ENCODE results near the gene AP4M1.

Gene AP4M1

DNA sequence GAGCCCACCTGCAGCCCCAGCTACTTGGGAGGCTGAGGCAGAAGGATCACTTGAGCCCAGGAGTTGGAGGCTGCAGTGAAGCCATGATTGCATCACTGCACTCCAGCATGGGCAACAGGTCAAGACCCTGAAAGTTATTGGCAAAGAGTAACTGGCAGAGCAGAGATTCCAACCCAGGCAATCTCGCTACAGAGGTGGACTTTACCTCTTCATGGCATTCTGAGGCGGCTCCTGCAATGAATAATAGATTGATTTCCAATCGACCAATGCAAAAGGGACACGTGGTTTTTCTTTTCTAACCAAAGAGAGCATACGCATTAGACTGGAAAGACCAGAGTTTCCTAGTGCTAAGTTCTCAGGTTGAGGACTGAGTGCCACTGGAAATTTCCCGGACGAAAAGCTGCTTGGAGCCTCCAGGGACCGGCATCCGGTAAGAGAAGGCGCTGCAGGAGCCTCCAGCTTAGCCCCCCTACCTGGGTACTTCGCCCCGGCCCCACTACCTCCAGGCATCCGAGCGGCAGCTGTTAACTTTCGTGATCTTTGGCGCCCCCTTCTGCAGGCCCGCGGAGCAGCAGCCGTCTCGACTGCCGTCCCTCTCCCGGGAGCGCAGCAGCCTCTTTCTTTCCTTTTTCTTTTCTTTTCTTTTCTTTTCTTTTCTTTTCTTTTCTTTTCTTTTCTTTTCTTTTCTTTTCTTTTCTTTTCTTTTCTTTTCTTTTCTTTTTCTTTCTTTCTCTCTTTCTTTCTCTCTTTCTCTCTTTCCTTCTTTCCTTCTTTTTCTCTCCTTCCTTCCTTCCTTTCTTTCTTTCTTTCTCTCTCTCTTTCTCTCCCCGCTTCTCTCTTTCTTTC, 29.4 kb downstream of the AP4M1 start:
- H3K9me3 ChIP-seq (ENCODE audit: insufficient read depth, low read depth, low read length) = no peaks in the 10 kb centered on the region
- peak overlapping the region; percentile 35 for H3K9ac ChIP-seq (ENCODE audit: low read depth, low read length, poor library complexity, severe bottlenecking)
- peak overlapping the region; percentile 66 for H3K4me3 ChIP-seq (ENCODE audit: low read length, poor library complexity, severe bottlenecking)
- H4K20me1 ChIP-seq (ENCODE audit: insufficient read depth, low read length, poor library complexity, severe bottlenecking) = no peaks in the 10 kb centered on the region
- peaks cover 7% of the 10 kb centered on the region; the same call in 1 of the 2 replicates for H3K79me2 ChIP-seq (ENCODE audit: insufficient read depth, low read length)
- no peaks in the 10 kb centered on the region for H3K36me3 ChIP-seq (ENCODE audit: insufficient read depth, low read length)
- H3K9me2 ChIP-seq (replicated peaks; ENCODE audit: low read depth, low read length) = no peaks in the 10 kb centered on the region
- H3K27me3 ChIP-seq (ENCODE audit: insufficient read depth, low read length, poor library complexity, severe bottlenecking) = no peaks in the 10 kb centered on the region
- H3F3A ChIP-seq (ENCODE audit: low read depth) = no peaks in the 10 kb centered on the region
- H2AFZ ChIP-seq (ENCODE audit: low read length) = peak overlapping the region; percentile 89
- H3K4me2 ChIP-seq (ENCODE audit: low read depth, low read length, poor library complexity, severe bottlenecking) = peak overlapping the region; percentile 81
- TF ChIP-seq EZH2phosphoT487 (IDR thresholded peaks at IDR 0.05; ENCODE audit: borderline replicate concordance) = no peak
- TF ChIP-seq, protein P1, sequence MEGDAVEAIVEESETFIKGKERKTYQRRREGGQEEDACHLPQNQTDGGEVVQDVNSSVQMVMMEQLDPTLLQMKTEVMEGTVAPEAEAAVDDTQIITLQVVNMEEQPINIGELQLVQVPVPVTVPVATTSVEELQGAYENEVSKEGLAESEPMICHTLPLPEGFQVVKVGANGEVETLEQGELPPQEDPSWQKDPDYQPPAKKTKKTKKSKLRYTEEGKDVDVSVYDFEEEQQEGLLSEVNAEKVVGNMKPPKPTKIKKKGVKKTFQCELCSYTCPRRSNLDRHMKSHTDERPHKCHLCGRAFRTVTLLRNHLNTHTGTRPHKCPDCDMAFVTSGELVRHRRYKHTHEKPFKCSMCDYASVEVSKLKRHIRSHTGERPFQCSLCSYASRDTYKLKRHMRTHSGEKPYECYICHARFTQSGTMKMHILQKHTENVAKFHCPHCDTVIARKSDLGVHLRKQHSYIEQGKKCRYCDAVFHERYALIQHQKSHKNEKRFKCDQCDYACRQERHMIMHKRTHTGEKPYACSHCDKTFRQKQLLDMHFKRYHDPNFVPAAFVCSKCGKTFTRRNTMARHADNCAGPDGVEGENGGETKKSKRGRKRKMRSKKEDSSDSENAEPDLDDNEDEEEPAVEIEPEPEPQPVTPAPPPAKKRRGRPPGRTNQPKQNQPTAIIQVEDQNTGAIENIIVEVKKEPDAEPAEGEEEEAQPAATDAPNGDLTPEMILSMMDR (conservative IDR thresholded peaks at IDR 0.05; ENCODE audit: low read length) = peak; percentile 76
- H3K4me1 ChIP-seq (ENCODE audit: insufficient read depth, low read length, poor library complexity, severe bottlenecking) = peaks cover 12% of the 10 kb centered on the region

DNA sequence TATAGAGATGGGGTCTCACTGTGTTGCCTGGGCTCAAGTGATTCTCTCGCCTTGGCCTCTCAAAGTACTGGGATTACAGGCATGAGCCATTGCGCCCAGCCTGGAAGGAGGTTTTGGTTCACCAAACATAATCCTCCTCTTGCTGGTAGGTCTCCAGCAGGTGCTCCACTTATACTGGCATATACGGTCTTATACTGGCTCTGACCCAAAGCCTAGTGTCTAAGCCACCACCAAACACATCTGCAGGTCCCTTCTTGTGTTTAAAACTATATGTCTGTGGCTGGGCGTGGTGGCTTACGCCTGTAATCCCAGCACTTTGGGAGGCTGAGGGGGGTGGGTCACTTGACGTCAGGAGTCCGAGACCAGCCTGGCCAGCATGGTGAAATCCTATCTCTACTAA, 30.7 kb downstream of the AP4M1 start:
- no peak overlapping the region for H3K4me2 ChIP-seq (ENCODE audit: low read depth, low read length, poor library complexity, severe bottlenecking)
- TF ChIP-seq, protein P1 (conservative IDR thresholded peaks at IDR 0.05; ENCODE audit: low read length) = no peak
- TF ChIP-seq EZH2phosphoT487 (IDR thresholded peaks at IDR 0.05; ENCODE audit: borderline replicate concordance) = no peak
- no peak overlapping the region for H3K9ac ChIP-seq (ENCODE audit: low read depth, low read length, poor library complexity, severe bottlenecking)
- no peaks in the 10 kb centered on the region for H4K20me1 ChIP-seq (ENCODE audit: insufficient read depth, low read length, poor library complexity, severe bottlenecking)
- H3K4me3 ChIP-seq (ENCODE audit: low read length, poor library complexity, severe bottlenecking) = no peak overlapping the region
- no peaks in the 10 kb centered on the region for H3K36me3 ChIP-seq (ENCODE audit: insufficient read depth, low read length)
- no peaks in the 10 kb centered on the region for H3K9me3 ChIP-seq (ENCODE audit: insufficient read depth, low read depth, low read length)
- H3K4me1 ChIP-seq (ENCODE audit: insufficient read depth, low read length, poor library complexity, severe bottlenecking) = peaks cover 6% of the 10 kb centered on the region
- no peaks in the 10 kb centered on the region for H3K79me2 ChIP-seq (ENCODE audit: insufficient read depth, low read length)
- H3F3A ChIP-seq (ENCODE audit: low read depth) = no peaks in the 10 kb centered on the region
- no peaks in the 10 kb centered on the region for H3K27me3 ChIP-seq (ENCODE audit: insufficient read depth, low read length, poor library complexity, severe bottlenecking)
- H2AFZ ChIP-seq (ENCODE audit: low read length) = no peak overlapping the region
- no peaks in the 10 kb centered on the region for H3K9me2 ChIP-seq (replicated peaks; ENCODE audit: low read depth, low read length)

DNA sequence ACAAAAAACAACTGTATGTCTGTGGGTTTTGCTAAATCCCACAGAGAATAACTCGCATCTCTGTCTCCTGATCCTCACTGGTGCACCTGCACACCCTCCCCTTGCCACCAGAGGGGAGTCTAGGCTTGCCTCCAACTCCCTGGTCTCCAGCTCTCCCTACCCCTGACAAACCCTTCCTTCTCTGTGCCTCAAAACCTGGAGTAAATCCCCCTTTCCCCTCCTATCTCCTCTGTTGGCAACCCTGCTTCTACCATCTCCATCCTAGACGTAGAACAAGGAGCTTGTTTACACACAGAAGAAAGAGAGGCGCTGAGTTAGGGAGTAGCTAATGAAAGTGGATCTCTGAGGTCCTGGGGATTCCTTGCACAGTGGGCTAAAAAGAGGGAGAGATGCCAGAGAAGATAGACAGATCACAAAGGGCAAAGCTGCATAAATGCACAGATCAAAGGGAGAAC, 31.3 kb downstream of the AP4M1 start:
- Histone ChIP-seq H3K79me2 (ENCODE audit: insufficient read depth, low read length) (no peaks in the 10 kb centered on the region), H3K9me3 (ENCODE audit: insufficient read depth, low read depth, low read length) (no peaks in the 10 kb centered on the region), H3K36me3 (ENCODE audit: insufficient read depth, low read length) (no peaks in the 10 kb centered on the region), H3K9me2 (replicated peaks; ENCODE audit: low read depth, low read length) (no peaks in the 10 kb centered on the region), H3K9ac (ENCODE audit: low read depth, low read length, poor library complexity, severe bottlenecking) (no peak overlapping the region), H2AFZ (ENCODE audit: low read length) (peak overlapping the region; percentile 36; the same call in 1 of the 2 replicates), H3F3A (ENCODE audit: low read depth) (no peaks in the 10 kb centered on the region), H3K4me2 (ENCODE audit: low read depth, low read length, poor library complexity, severe bottlenecking) (no peak overlapping the region), H3K4me1 (ENCODE audit: insufficient read depth, low read length, poor library complexity, severe bottlenecking) (peaks cover 6% of the 10 kb centered on the region), H3K4me3 (ENCODE audit: low read length, poor library complexity, severe bottlenecking) (no peak overlapping the region), H4K20me1 (ENCODE audit: insufficient read depth, low read length, poor library complexity, severe bottlenecking) (no peaks in the 10 kb centered on the region), H3K27me3 (ENCODE audit: insufficient read depth, low read length, poor library complexity, severe bottlenecking) (no peaks in the 10 kb centered on the region)
- no peak for TF ChIP-seq EZH2phosphoT487 (IDR thresholded peaks at IDR 0.05; ENCODE audit: borderline replicate concordance)
- TF ChIP-seq, protein P1 (conservative IDR thresholded peaks at IDR 0.05; ENCODE audit: low read length) = peak; percentile 83

All from Loucy (cell line).